Measurements from ENCODE around the gene COASY. TPM values are rescaled to one million over a fixed set of nuclear protein-coding genes. Genes with fewer than 3 reads are reported as not detected.

The COASY gene
- total RNA-seq, 1 experiment from 2014 or later: 131 TPM

DNA sequence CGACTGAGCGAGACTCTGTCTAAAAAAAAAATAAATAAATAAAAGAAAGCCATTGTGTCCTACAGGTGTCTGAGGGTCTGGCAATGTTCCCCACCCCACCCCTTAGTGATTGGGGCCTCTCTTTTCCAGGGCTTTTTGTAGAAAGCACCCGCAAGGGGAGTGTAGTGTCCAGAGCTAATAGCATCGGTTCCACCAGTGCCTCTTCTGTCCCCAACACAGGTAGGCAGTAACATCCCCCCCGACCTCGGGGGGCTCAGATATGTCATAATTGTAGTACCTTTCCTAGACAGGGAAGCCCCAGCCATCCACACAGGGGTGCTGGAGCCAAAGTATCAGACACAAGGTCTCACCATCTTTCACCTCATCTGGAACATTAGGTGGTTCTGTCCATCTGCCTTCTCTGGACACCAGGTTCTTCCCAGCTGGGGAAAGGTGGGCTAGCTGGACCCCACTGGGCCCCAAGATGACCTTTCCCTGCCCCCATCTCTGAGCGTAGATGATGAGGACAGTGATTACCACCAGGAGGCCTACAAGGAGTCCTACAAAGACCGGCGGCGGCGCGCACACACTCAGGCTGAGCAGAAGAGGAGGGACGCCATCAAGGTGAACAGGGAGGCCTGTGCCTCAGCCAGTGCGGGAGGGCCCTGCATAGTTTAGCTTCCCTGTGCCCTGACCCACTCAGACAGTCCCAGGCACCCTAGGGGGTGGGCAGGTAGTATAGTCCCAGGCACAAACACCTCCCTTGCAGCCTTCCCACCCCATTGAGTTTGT lies 6.6 kb downstream of the COASY start (continued):
- TF ChIP-seq, protein P1, sequence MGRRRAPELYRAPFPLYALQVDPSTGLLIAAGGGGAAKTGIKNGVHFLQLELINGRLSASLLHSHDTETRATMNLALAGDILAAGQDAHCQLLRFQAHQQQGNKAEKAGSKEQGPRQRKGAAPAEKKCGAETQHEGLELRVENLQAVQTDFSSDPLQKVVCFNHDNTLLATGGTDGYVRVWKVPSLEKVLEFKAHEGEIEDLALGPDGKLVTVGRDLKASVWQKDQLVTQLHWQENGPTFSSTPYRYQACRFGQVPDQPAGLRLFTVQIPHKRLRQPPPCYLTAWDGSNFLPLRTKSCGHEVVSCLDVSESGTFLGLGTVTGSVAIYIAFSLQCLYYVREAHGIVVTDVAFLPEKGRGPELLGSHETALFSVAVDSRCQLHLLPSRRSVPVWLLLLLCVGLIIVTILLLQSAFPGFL (CRISPR knock-in tag; IDR thresholded peaks at IDR 0.05; ENCODE audit: borderline replicate concordance): no peak
- TF ChIP-seq, protein P2, sequence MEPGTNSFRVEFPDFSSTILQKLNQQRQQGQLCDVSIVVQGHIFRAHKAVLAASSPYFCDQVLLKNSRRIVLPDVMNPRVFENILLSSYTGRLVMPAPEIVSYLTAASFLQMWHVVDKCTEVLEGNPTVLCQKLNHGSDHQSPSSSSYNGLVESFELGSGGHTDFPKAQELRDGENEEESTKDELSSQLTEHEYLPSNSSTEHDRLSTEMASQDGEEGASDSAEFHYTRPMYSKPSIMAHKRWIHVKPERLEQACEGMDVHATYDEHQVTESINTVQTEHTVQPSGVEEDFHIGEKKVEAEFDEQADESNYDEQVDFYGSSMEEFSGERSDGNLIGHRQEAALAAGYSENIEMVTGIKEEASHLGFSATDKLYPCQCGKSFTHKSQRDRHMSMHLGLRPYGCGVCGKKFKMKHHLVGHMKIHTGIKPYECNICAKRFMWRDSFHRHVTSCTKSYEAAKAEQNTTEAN (CRISPR knock-in tag; IDR thresholded peaks at IDR 0.05): no peak
- TF ChIP-seq, protein P3, sequence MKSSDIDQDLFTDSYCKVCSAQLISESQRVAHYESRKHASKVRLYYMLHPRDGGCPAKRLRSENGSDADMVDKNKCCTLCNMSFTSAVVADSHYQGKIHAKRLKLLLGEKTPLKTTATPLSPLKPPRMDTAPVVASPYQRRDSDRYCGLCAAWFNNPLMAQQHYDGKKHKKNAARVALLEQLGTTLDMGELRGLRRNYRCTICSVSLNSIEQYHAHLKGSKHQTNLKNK (CRISPR knock-in tag; IDR thresholded peaks at IDR 0.05): no peak
- TF ChIP-seq, protein P4, sequence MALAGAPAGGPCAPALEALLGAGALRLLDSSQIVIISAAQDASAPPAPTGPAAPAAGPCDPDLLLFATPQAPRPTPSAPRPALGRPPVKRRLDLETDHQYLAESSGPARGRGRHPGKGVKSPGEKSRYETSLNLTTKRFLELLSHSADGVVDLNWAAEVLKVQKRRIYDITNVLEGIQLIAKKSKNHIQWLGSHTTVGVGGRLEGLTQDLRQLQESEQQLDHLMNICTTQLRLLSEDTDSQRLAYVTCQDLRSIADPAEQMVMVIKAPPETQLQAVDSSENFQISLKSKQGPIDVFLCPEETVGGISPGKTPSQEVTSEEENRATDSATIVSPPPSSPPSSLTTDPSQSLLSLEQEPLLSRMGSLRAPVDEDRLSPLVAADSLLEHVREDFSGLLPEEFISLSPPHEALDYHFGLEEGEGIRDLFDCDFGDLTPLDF (CRISPR knock-in tag; IDR thresholded peaks at IDR 0.05): no peak

DNA sequence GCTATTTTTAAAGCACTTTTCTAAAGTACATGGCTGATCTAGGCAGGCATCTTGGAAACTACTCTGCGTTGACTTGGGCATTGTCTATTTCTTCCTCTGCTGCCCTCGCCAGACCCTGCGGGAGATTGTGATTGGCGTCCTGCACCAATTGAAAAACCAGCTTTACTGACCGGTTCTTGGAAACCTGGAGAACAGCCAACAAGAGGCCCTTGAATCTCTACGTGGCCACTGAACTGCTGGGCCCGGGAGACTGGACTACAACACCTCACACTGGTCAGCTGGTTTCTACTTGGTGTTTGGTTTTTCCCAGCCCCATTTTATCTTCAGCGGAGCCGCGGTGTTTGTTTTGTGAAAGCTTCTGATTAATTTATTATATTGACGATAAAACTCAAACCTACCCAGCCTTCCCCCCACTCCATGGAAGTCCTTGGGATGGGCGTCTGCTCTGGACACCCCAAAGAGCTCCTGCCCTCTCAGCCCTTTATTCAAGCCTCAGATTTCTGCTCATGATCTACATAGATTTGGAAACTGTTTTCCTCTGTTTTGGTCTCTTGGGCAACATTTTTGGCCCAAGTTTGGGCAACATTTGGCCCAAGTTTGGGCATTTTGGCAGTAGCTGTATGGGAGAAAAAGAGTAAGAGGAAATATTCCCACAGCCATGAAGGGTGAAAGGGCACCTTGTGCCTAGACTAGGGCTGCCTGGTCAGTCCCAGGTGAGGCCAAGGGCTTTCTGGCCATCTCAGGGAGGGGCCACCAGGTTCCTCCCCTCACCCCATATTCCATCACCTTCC lies 9.7 kb downstream of the COASY start:
- POLR2A ChIA-PET: interaction anchor here (0.6 kb wide), 1 partner anchor 56 kb away, joined by 3 read pairs; no protein-coding TSS in a partner anchor
- Mint-ChIP-seq H3K27me3 (ENCODE audit: low read depth) (no peaks in the 10 kb centered on the region), H3K4me1 (peaks cover 15% of the 10 kb centered on the region), H3K36me3 (peaks cover 55% of the 10 kb centered on the region), H3K9me3 (no peaks in the 10 kb centered on the region), H3K27ac (no peak overlapping the region), H3K4me3 (no peak overlapping the region)
- CTCF ChIA-PET: no interaction called here
- no peak for DNase-seq (ENCODE audit: low spot score)
- TF ChIP-seq, protein P5, sequence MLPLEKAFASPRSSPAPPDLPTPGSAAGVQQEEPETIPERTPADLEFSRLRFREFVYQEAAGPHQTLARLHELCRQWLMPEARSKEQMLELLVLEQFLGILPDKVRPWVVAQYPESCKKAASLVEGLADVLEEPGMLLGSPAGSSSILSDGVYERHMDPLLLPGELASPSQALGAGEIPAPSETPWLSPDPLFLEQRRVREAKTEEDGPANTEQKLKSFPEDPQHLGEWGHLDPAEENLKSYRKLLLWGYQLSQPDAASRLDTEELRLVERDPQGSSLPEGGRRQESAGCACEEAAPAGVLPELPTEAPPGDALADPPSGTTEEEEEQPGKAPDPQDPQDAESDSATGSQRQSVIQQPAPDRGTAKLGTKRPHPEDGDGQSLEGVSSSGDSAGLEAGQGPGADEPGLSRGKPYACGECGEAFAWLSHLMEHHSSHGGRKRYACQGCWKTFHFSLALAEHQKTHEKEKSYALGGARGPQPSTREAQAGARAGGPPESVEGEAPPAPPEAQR (CRISPR knock-in tag; IDR thresholded peaks at IDR 0.05): no peak
- TF ChIP-seq, protein P2 (CRISPR knock-in tag; IDR thresholded peaks at IDR 0.05): no peak
- TF ChIP-seq, protein P6, sequence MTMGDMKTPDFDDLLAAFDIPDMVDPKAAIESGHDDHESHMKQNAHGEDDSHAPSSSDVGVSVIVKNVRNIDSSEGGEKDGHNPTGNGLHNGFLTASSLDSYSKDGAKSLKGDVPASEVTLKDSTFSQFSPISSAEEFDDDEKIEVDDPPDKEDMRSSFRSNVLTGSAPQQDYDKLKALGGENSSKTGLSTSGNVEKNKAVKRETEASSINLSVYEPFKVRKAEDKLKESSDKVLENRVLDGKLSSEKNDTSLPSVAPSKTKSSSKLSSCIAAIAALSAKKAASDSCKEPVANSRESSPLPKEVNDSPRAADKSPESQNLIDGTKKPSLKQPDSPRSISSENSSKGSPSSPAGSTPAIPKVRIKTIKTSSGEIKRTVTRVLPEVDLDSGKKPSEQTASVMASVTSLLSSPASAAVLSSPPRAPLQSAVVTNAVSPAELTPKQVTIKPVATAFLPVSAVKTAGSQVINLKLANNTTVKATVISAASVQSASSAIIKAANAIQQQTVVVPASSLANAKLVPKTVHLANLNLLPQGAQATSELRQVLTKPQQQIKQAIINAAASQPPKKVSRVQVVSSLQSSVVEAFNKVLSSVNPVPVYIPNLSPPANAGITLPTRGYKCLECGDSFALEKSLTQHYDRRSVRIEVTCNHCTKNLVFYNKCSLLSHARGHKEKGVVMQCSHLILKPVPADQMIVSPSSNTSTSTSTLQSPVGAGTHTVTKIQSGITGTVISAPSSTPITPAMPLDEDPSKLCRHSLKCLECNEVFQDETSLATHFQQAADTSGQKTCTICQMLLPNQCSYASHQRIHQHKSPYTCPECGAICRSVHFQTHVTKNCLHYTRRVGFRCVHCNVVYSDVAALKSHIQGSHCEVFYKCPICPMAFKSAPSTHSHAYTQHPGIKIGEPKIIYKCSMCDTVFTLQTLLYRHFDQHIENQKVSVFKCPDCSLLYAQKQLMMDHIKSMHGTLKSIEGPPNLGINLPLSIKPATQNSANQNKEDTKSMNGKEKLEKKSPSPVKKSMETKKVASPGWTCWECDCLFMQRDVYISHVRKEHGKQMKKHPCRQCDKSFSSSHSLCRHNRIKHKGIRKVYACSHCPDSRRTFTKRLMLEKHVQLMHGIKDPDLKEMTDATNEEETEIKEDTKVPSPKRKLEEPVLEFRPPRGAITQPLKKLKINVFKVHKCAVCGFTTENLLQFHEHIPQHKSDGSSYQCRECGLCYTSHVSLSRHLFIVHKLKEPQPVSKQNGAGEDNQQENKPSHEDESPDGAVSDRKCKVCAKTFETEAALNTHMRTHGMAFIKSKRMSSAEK (CRISPR knock-in tag; IDR thresholded peaks at IDR 0.05; ENCODE audit: borderline replicate concordance): no peak
- TF ChIP-seq, protein P7, sequence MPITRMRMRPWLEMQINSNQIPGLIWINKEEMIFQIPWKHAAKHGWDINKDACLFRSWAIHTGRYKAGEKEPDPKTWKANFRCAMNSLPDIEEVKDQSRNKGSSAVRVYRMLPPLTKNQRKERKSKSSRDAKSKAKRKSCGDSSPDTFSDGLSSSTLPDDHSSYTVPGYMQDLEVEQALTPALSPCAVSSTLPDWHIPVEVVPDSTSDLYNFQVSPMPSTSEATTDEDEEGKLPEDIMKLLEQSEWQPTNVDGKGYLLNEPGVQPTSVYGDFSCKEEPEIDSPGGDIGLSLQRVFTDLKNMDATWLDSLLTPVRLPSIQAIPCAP (CRISPR knock-in tag; IDR thresholded peaks at IDR 0.05): no peak
- TF ChIP-seq, protein P8, sequence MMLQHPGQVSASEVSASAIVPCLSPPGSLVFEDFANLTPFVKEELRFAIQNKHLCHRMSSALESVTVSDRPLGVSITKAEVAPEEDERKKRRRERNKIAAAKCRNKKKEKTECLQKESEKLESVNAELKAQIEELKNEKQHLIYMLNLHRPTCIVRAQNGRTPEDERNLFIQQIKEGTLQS (CRISPR knock-in tag; conservative IDR thresholded peaks at IDR 0.05): no peak
- TF ChIP-seq MYBL2 (CRISPR knock-in tag; IDR thresholded peaks at IDR 0.05) (no peak), ZNF416 (CRISPR knock-in tag; IDR thresholded peaks at IDR 0.05) (no peak), TEAD4 (CRISPR knock-in tag; IDR thresholded peaks at IDR 0.05) (no peak), ESRRA (CRISPR knock-in tag; IDR thresholded peaks at IDR 0.05; ENCODE audit: borderline replicate concordance) (no peak), NR3C1 (CRISPR knock-in tag; conservative IDR thresholded peaks at IDR 0.05; ENCODE audit: low read depth) (no peak), SOX15 (CRISPR knock-in tag; IDR thresholded peaks at IDR 0.05) (no peak), EMX1 (CRISPR knock-in tag; IDR thresholded peaks at IDR 0.05) (no peak)
- TF ChIP-seq, protein P9, sequence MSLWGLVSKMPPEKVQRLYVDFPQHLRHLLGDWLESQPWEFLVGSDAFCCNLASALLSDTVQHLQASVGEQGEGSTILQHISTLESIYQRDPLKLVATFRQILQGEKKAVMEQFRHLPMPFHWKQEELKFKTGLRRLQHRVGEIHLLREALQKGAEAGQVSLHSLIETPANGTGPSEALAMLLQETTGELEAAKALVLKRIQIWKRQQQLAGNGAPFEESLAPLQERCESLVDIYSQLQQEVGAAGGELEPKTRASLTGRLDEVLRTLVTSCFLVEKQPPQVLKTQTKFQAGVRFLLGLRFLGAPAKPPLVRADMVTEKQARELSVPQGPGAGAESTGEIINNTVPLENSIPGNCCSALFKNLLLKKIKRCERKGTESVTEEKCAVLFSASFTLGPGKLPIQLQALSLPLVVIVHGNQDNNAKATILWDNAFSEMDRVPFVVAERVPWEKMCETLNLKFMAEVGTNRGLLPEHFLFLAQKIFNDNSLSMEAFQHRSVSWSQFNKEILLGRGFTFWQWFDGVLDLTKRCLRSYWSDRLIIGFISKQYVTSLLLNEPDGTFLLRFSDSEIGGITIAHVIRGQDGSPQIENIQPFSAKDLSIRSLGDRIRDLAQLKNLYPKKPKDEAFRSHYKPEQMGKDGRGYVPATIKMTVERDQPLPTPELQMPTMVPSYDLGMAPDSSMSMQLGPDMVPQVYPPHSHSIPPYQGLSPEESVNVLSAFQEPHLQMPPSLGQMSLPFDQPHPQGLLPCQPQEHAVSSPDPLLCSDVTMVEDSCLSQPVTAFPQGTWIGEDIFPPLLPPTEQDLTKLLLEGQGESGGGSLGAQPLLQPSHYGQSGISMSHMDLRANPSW (CRISPR knock-in tag; conservative IDR thresholded peaks at IDR 0.05; ENCODE audit: low read depth): no peak
- no peak for ATAC-seq

Measured in WTC11 (cell line).